Transverse colon (tissue), 4 donors: ENCODE results near the gene CTSA.

ENCODE experiments used
- POLR2AphosphoS5 ChIP-seq, 3 donors: sonication (generic); formaldehyde crosslinking; IDR thresholded peaks; one replicate each; pipeline ENCODE4 v1.6.1; 2016; ENCODE audit warnings: antibody characterized with exemption in 3 of 3
- TF ChIP-seq, protein P1 (sequence below), 5 experiments: fragments of 200-600 bp in 3 of 5; fragments of 450-650 bp in 2 of 5; sonication (generic) in 3 of 5; IDR thresholded peaks; 1 replicate in 2 of 5; 2 replicates in 3 of 5; pipeline ENCODE4 v1.5.1; 2016 to 2017; ENCODE audit warnings: antibody characterized with exemption in 5 of 5, inconsistent platforms in 3 of 5, mild to moderate bottlenecking in 2 of 5, moderate library complexity in 1 of 5

GRCh38 chr20:45905505-45906079 lies 14.5 kb downstream of the CTSA start:
- TF ChIP-seq, protein P1, sequence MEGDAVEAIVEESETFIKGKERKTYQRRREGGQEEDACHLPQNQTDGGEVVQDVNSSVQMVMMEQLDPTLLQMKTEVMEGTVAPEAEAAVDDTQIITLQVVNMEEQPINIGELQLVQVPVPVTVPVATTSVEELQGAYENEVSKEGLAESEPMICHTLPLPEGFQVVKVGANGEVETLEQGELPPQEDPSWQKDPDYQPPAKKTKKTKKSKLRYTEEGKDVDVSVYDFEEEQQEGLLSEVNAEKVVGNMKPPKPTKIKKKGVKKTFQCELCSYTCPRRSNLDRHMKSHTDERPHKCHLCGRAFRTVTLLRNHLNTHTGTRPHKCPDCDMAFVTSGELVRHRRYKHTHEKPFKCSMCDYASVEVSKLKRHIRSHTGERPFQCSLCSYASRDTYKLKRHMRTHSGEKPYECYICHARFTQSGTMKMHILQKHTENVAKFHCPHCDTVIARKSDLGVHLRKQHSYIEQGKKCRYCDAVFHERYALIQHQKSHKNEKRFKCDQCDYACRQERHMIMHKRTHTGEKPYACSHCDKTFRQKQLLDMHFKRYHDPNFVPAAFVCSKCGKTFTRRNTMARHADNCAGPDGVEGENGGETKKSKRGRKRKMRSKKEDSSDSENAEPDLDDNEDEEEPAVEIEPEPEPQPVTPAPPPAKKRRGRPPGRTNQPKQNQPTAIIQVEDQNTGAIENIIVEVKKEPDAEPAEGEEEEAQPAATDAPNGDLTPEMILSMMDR (IDR thresholded peaks at IDR 0.05), result no peak
- TF ChIP-seq POLR2AphosphoS5 (IDR thresholded peaks at IDR 0.05), result no peak
